Heart left ventricle (tissue), 16 donors: ENCODE results near the gene SLC16A5. TPM values are rescaled to one million over a fixed set of nuclear protein-coding genes. Genes with fewer than 3 reads are reported as not detected.

ENCODE experiments used
- ATAC-seq, 4 donors: fragments of 200-7000 bp; cut with Tn5 transposase; one replicate each; pipeline ENCODE4 v1.9.1; 2020 to 2022; ENCODE audit warnings: moderate library complexity in 4 of 4, mild to moderate bottlenecking in 3 of 4, moderate number of reproducible peaks in 1 of 4
- DNase-seq, 5 donors: peaks; one replicate each; pipeline ENCODE4 v3.0.0-alpha.2; 2020
- H3K27ac ChIP-seq, 12 donors: fragments of 200-600 bp; sonication (generic) in 4 of 12; one replicate each; pipeline versions ENCODE4 v1.5.0 to v1.8.0; 2016 to 2022; ENCODE audit warnings: mild to moderate bottlenecking in 2 of 12
- H3K27me3 ChIP-seq, 9 donors: fragments of 200-600 bp; sonication (generic) in 2 of 9; one replicate each; pipeline versions ENCODE4 v1.5.1 to v1.8.0; 2016 to 2022; ENCODE audit warnings: mild to moderate bottlenecking in 3 of 9
- H3K36me3 ChIP-seq, 9 donors: fragments of 200-600 bp; sonication (generic) in 2 of 9; one replicate each; pipeline versions ENCODE4 v1.5.0 to v1.8.0; 2018 to 2022; ENCODE audit warnings: mild to moderate bottlenecking in 2 of 9
- H3K4me1 ChIP-seq, 12 donors: fragments of 200-600 bp; sonication (generic) in 4 of 12; one replicate each; pipeline versions ENCODE4 v1.5.0 to v1.8.0; 2016 to 2022; ENCODE audit warnings: mild to moderate bottlenecking in 3 of 12
- H3K4me3 ChIP-seq, 12 donors: fragments of 200-600 bp; sonication (generic) in 4 of 12; one replicate each; pipeline versions ENCODE4 v1.5.0 to v1.8.0; 2017 to 2022; ENCODE audit warnings: mild to moderate bottlenecking in 9 of 12, moderate library complexity in 4 of 12
- H3K9me3 ChIP-seq, 12 donors: fragments of 200-600 bp; sonication (generic) in 4 of 12; one replicate each; pipeline versions ENCODE4 v1.5.0 to v1.8.0; 2016 to 2022; ENCODE audit warnings: mild to moderate bottlenecking in 1 of 12
- POLR2A ChIP-seq, 2 donors: fragments of 450-650 bp; IDR thresholded peaks; one replicate each; pipeline ENCODE4 v1.6.1; 2017; ENCODE audit warnings: antibody characterized with exemption in 2 of 2, mild to moderate bottlenecking in 2 of 2, moderate library complexity in 2 of 2
- WGBS, 4 donors: extraction: QIAGEN DNeasy Blood & Tissue Kit in 2 of 4; methylation state at CpG; one replicate each; pipeline versions ENCODE4 v1.1.5 to v1.1.7; 2013 to 2018; 5-methylcytosine and 5-hydroxymethylcytosine counted together
- intact Hi-C, 10 donors: fragments of 100-400 bp; cut with DNase I; formaldehyde crosslinking; loops; one replicate each; pipeline versions ENCODE4 v1.11.1 to v1.14.2; 2022
- polyA plus RNA-seq, 2 donors: library from polyadenylated mRNA; stranded (reverse); fragments of 200-250 nt; gene quantifications; one replicate each; pipeline ENCODE4 v1.2.3, GENCODE V29; 2013
- total RNA-seq, 9 donors: library from RNA; depleted of rRNA in 2 of 9; stranded (reverse); fragments of >200 nt in 2 of 9; fragmentation: NEBNext Ultra II Directional in 3 of 9; extraction: Animal tissue kit (Norgen Biotek cat#: 25700) in 3 of 9; gene quantifications; one replicate each; pipeline versions ENCODE4 v1.1.0 to v1.2.4, GENCODE V29; 2016 to 2023
- TF ChIP-seq, protein P1 (sequence below), 12 donors: fragments of 200-600 bp; sonication (generic) in 4 of 12; IDR thresholded peaks; one replicate each; pipeline versions ENCODE4 v1.5.0 to v1.8.0; 2018 to 2022; ENCODE audit warnings: antibody characterized with exemption in 12 of 12, mild to moderate bottlenecking in 5 of 12
- donor health status: ischemic (EF 13 %, LVEDD 7.1; RV severe dilation, severe dysfunction).
- donor health status: healthy with polysubstance abuse.
- donor health status: DM: no; HTN: yes; CAD: no.
- donor health status: DM: no; HTN: no; CAD: no.
- donor health status: ischemic (EF 25% LVEDD 6.9; RV normal size, moderate dysfunction).
- donor health status: ischemic (EF 25% LVEDD 5.7; RV mildly dilated, moderate dysfunction).
- donor health status: healthy.
- donor health status: DM: yes; HTN: yes; CAD: no.
- donor health status: ischemic (EF 35%, LVEDD 5.7; RV mildly dilated, moderate dysfunction).
- donor health status: nonischemic (EF 11% LVEDD 7.7; RV severe dilation, severe dysfunction).
- donor health status: DM: yes; HTN: yes; CAD: no.
- donor health status: PGD.
- donor health status: ischemic (EF 29% LVEDD 5.4; RV normal size, mild dysfunction).
- donor health status: nonischemic (EF 23%, LVEDD 6.1; RV moderate dilation, normal function).

Gene SLC16A5
- total and polyA plus RNA-seq, 11 donors: 4.3 to 23.3 (median 10.9) TPM

DNA sequence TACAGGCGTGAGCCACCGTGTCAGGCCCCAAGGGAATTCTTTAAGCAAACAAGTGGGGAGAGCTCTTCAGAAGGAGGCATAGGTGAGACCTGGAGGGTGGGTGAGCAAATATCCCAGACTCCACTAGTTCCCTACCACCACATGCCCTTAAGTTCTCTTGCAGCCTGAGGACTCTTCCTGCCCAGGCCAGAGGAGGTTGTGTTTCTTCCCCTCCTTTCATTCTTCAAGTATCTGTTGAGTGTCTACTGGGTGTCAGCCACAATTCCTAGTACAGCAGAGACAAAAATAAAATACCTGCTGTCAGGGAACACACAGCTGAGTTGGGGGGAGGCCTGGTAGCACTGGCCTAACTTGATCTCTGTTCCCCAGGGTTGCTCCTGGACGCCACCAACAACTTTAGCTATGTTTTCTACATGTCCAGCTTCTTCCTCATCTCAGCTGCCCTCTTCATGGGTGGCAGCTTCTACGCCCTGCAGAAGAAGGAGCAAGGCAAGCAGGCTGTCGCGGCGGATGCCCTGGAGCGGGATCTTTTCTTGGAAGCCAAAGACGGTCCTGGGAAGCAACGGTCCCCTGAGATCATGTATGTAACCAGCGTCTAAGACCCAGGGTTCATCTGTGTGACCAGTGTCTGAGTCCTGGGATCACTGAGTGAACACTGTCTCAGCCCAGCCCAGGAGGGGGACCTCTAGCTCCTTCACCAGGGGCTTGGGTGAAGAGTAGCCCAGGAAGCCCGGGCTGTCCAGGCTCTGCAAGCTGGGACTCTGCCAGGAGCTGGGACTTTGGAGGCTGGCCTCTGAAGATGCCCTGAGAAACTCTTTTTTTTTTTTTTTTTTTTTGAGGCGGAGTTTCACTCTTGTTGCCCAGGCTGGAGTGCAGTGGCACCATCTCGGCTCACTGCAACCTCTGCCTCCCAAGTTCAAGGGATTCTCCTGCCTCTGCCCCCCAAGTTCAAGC lies 16.1 kb downstream of the SLC16A5 start:
- Histone ChIP-seq H3K4me1 (peaks cover 0 to 10% (median 4%) of the 10 kb centered on the region in 12 donors), H3K9me3 (no peaks in the 10 kb centered on the region), H3K27ac (peak overlapping the region in 3 of 12 donors; percentile 7 to 31 (median 7)), H3K36me3 (peaks cover 0 to 28% (median 12%) of the 10 kb centered on the region in 9 donors), H3K27me3 (no peaks in the 10 kb centered on the region), H3K4me3 (no peak overlapping the region)
- DNase-seq: no peak
- intact Hi-C loops: loop anchor here in 1 of 10 donors (5.0 kb wide), 1 partner anchor 42 kb away; no protein-coding TSS in a partner anchor
- 76 to 84% (median 79%) methylated on average over 14 of the region's 14 CpGs for WGBS, 4 donors
- ATAC-seq: peak in 3 of 4 donors; percentile 13 to 49 (median 23)
- no peak for TF ChIP-seq POLR2A (IDR thresholded peaks at IDR 0.05)
- TF ChIP-seq, protein P1, sequence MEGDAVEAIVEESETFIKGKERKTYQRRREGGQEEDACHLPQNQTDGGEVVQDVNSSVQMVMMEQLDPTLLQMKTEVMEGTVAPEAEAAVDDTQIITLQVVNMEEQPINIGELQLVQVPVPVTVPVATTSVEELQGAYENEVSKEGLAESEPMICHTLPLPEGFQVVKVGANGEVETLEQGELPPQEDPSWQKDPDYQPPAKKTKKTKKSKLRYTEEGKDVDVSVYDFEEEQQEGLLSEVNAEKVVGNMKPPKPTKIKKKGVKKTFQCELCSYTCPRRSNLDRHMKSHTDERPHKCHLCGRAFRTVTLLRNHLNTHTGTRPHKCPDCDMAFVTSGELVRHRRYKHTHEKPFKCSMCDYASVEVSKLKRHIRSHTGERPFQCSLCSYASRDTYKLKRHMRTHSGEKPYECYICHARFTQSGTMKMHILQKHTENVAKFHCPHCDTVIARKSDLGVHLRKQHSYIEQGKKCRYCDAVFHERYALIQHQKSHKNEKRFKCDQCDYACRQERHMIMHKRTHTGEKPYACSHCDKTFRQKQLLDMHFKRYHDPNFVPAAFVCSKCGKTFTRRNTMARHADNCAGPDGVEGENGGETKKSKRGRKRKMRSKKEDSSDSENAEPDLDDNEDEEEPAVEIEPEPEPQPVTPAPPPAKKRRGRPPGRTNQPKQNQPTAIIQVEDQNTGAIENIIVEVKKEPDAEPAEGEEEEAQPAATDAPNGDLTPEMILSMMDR (IDR thresholded peaks at IDR 0.05): no peak

DNA sequence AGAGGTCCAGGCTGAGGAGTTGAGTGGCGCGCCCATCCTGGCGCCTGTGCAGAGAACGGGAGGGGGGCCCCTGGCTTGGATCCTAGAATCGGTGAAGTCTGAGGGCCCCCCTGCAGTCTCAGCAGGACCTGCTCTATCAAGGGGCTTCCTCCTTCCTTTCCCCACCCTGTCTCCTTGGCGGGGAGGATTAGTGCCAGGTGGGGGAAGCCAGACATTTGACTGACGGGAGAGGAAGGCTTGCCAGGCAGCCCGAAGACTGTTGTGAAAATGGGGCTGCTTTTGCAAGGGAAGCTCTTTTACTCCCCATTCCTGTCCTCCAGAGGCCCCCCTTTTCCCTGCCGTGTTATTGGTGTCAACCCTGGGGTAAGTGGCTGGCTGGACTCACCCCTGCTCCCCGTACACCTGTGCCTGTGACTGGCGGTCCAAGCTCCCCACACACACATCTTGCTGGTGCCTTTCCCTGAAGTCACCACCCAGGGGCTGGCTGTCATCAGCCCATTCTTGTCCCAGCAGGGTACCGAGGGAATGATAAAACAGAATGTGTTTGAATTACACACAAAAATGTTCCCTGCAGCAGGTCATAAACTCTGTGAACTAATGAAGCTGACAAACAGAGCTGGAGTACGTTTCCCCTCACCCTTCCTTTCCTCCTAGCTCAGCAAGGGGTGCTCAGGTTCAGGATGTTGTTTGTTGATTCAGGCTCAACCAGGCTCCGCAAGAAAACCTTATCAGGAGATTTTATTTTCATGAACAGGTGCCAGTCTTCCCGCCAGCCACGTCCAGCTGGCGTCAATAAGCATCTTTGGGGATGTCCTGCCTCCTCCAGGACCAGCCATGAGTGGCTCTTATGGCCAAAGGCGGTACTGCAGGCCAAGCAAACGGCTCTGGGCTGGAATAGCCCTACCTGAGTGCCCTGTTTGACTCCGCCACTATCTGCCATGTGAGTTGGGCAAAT lies 17.6 kb downstream of the SLC16A5 start:
- ATAC-seq: peak in 3 of 4 donors; percentile 44 to 59 (median 44)
- Histone ChIP-seq H3K27ac (no peak overlapping the region), H3K36me3 (peaks cover 0 to 14% (median 4%) of the 10 kb centered on the region in 9 donors), H3K27me3 (no peaks in the 10 kb centered on the region), H3K4me1 (peaks cover 0 to 19% (median 10%) of the 10 kb centered on the region in 12 donors), H3K4me3 (no peak overlapping the region), H3K9me3 (no peaks in the 10 kb centered on the region)
- TF ChIP-seq POLR2A (IDR thresholded peaks at IDR 0.05): no peak
- TF ChIP-seq, protein P1 (IDR thresholded peaks at IDR 0.05): peak; percentile 51 to 83 (median 66)
- intact Hi-C loops: loop anchor here in 3 of 10 donors (5.0 kb wide), 3 partner anchors 33 to 148 kb away; no protein-coding TSS in a partner anchor
- 60 to 68% (median 67%) methylated on average over 20 of the region's 20 CpGs for WGBS, 4 donors
- DNase-seq: no peak

DNA sequence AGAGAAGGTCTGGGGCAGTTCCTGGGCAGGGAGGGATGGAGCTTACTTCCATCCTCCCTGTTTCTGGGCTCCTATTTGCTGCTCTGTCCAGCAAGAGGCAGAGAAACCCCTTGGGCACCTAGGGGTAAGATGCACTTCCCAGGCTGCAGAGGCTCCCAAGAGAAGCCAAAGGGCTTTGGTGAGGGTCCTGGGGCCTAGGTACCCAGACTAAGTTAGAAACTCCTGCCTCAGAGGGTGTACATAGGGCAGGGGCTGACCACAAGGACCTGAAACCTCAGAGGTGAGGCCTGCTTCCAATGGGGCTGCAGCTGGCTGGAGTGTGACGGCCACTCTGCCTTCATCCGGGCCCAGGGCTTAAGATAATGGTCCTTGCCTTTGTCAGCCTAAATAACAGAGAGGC lies 20.4 kb downstream of the SLC16A5 start:
- Histone ChIP-seq H3K4me1 (peaks cover 0 to 36% (median 22%) of the 10 kb centered on the region in 12 donors), H3K27ac (no peak overlapping the region), H3K9me3 (no peaks in the 10 kb centered on the region), H3K4me3 (no peak overlapping the region), H3K27me3 (no peaks in the 10 kb centered on the region), H3K36me3 (peaks cover 0 to 6% (median 0%) of the 10 kb centered on the region in 9 donors)
- intact Hi-C loops: loop anchor here in 4 of 10 donors (2.0 to 5.0 kb wide), 4 partner anchors 36 to 151 kb away; no protein-coding TSS in a partner anchor
- ATAC-seq (no peak), DNase-seq (no peak)
- no peak for TF ChIP-seq POLR2A (IDR thresholded peaks at IDR 0.05)
- TF ChIP-seq, protein P1 (IDR thresholded peaks at IDR 0.05): no peak
- 84 to 94% (median 87%) methylated on average over 2 of the region's 2 CpGs for WGBS, 4 donors
